Sigmoid colon (tissue), 7 donors: Measurements from ENCODE around the gene SPON2. TPM values are rescaled to one million over a fixed set of nuclear protein-coding genes. Genes with fewer than 3 reads are reported as not detected.

Source experiments
- DNase-seq: peaks from one replicate; pipeline ENCODE4 v3.0.0-alpha.2; 2019
- H3K27ac ChIP-seq, 4 donors: fragments of 200-600 bp; sonication (generic); one replicate each; pipeline ENCODE4 v1.5.1; 2016 to 2019; ENCODE audit warnings: mild to moderate bottlenecking in 1 of 4
- H3K27me3 ChIP-seq, 3 donors: fragments of 200-600 bp; sonication (generic); one replicate each; pipeline ENCODE4 v1.5.1; 2019; ENCODE audit warnings: mild to moderate bottlenecking in 1 of 3
- H3K36me3 ChIP-seq, 4 donors: fragments of 200-600 bp; sonication (generic); one replicate each; pipeline ENCODE4 v1.5.1; 2016 to 2019
- H3K4me1 ChIP-seq, 4 donors: fragments of 200-600 bp; sonication (generic); one replicate each; pipeline ENCODE4 v1.5.1; 2017 to 2019
- H3K4me3 ChIP-seq, 4 donors: fragments of 200-600 bp; sonication (generic); one replicate each; pipeline ENCODE4 v1.5.1; 2017 to 2019; ENCODE audit warnings: mild to moderate bottlenecking in 2 of 4, moderate library complexity in 1 of 4
- H3K9me3 ChIP-seq, 4 donors: fragments of 200-600 bp in 3 of 4; sonication (generic) in 3 of 4; one replicate each; pipeline versions ENCODE4 v1.5.1 to v1.6.1; 2013 to 2019
- CTCF ChIP-seq, 4 experiments: fragments of 450-650 bp in 3 of 4; fragments of 200-600 bp in 1 of 4; IDR thresholded peaks; one replicate each; pipeline ENCODE4 v1.5.1; 2016 to 2019; ENCODE audit warnings: antibody characterized with exemption in 4 of 4, mild to moderate bottlenecking in 3 of 4, moderate library complexity in 2 of 4
- EP300 ChIP-seq, 4 donors: sonication (generic); formaldehyde crosslinking; IDR thresholded peaks; one replicate each; pipeline ENCODE4 v1.6.1; 2017; ENCODE audit warnings: antibody characterized with exemption in 4 of 4
- POLR2A ChIP-seq, 2 donors: fragments of 450-650 bp; IDR thresholded peaks; one replicate each; pipeline ENCODE4 v1.6.1; 2016; ENCODE audit warnings: antibody characterized with exemption in 2 of 2, mild to moderate bottlenecking in 2 of 2, moderate library complexity in 2 of 2
- POLR2AphosphoS5 ChIP-seq, 4 donors: sonication (generic); formaldehyde crosslinking; IDR thresholded peaks; one replicate each; pipeline ENCODE4 v1.6.1; 2017; ENCODE audit warnings: antibody characterized with exemption in 4 of 4
- WGBS, 2 donors: extraction: QIAGEN DNeasy Blood & Tissue Kit; methylation state at CpG; one replicate each; pipeline ENCODE4 v1.1.7; 2013; 5-methylcytosine and 5-hydroxymethylcytosine counted together
- intact Hi-C: fragments of 100-400 bp; cut with DNase I; formaldehyde crosslinking; loops from one replicate; pipeline ENCODE4 v1.15.1; 2023
- polyA plus RNA-seq, 3 donors: library from polyadenylated mRNA; stranded (reverse); fragments of 200-250 nt; gene quantifications; one replicate each; pipeline ENCODE4 v1.2.3, GENCODE V29; 2013
- total RNA-seq, 4 donors: library from RNA; depleted of rRNA; stranded (reverse); fragments of >200 nt; gene quantifications; one replicate each; pipeline ENCODE4 v1.1.0, GENCODE V29; 2016
- donor health status: healthy with polysubstance abuse.
- donor health status: Bipolar disorder and iron deficiency.
- donor health status: healthy.

Gene SPON2
- total and polyA plus RNA-seq, 7 donors, result 8.6 to 165 (median 33.6) TPM

GRCh38 chr4:1176398-1177273 is 4.3 kb upstream of the SPON2 start:
- H3K4me1 ChIP-seq, result peaks cover 0 to 36% (median 22%) of the 10 kb centered on the region in 4 donors
- intact Hi-C loops, result no loop called here
- H3K4me3 ChIP-seq, result no peak overlapping the region
- H3K27me3 ChIP-seq, result peaks cover 10 to 13% (median 11%) of the 10 kb centered on the region in 3 donors
- 23 to 50% methylated on average over 1 of the region's 1 CpG for WGBS, 2 donors
- no peaks in the 10 kb centered on the region for H3K36me3 ChIP-seq
- TF ChIP-seq CTCF (IDR thresholded peaks at IDR 0.05) (peak in 1 of 4 experiments; percentile 6), POLR2AphosphoS5 (IDR thresholded peaks at IDR 0.05) (no peak)
- DNase-seq, result no peak
- peak overlapping the region in 2 of 4 donors; percentile 50 to 61 for H3K27ac ChIP-seq
- no peaks in the 10 kb centered on the region for H3K9me3 ChIP-seq

GRCh38 chr4:1175635-1176229 is 3.3 kb upstream of the SPON2 start:
- peak; percentile 53 for DNase-seq
- H3K4me3 ChIP-seq, result no peak overlapping the region
- H3K9me3 ChIP-seq, result no peaks in the 10 kb centered on the region
- H3K27ac ChIP-seq, result peak overlapping the region; percentile 18 to 39 (median 29)
- 91 to 96% methylated on average over 7 of the region's 7 CpGs for WGBS, 2 donors
- H3K27me3 ChIP-seq, result peaks cover 19 to 22% (median 19%) of the 10 kb centered on the region in 3 donors
- no peaks in the 10 kb centered on the region for H3K36me3 ChIP-seq
- intact Hi-C loops, result no loop called here
- H3K4me1 ChIP-seq, result peaks cover 2 to 45% (median 31%) of the 10 kb centered on the region in 4 donors
- no peak for TF ChIP-seq POLR2AphosphoS5 (IDR thresholded peaks at IDR 0.05)
- TF ChIP-seq EP300 (IDR thresholded peaks at IDR 0.05), result no peak
- no peak for TF ChIP-seq CTCF (IDR thresholded peaks at IDR 0.05)
- no peak for TF ChIP-seq POLR2A (IDR thresholded peaks at IDR 0.05)

GRCh38 chr4:1174941-1175634 is 2.7 kb upstream of the SPON2 start:
- intact Hi-C loops, result no loop called here
- Histone ChIP-seq H3K27me3 (peaks cover 23 to 29% (median 26%) of the 10 kb centered on the region in 3 donors), H3K27ac (peak overlapping the region; percentile 18 to 39 (median 29)), H3K36me3 (no peaks in the 10 kb centered on the region), H3K4me3 (no peak overlapping the region), H3K9me3 (no peaks in the 10 kb centered on the region), H3K4me1 (peaks cover 2 to 52% (median 34%) of the 10 kb centered on the region in 4 donors)
- 92 to 94% methylated on average over 20 of the region's 20 CpGs for WGBS, 2 donors
- DNase-seq, result peak; percentile 64
- TF ChIP-seq CTCF (IDR thresholded peaks at IDR 0.05), result no peak
- no peak for TF ChIP-seq POLR2AphosphoS5 (IDR thresholded peaks at IDR 0.05)
- no peak for TF ChIP-seq EP300 (IDR thresholded peaks at IDR 0.05)
- no peak for TF ChIP-seq POLR2A (IDR thresholded peaks at IDR 0.05)

GRCh38 chr4:1172971-1173757 is 781 bp upstream of the SPON2 start:
- TF ChIP-seq POLR2AphosphoS5 (IDR thresholded peaks at IDR 0.05), result peak in 3 of 4 donors; percentile 9 to 40 (median 35)
- no peak for TF ChIP-seq CTCF (IDR thresholded peaks at IDR 0.05)
- Histone ChIP-seq H3K36me3 (no peaks in the 10 kb centered on the region), H3K9me3 (no peaks in the 10 kb centered on the region), H3K4me1 (peaks cover 2 to 63% (median 38%) of the 10 kb centered on the region in 4 donors), H3K4me3 (peak overlapping the region in 3 of 4 donors; percentile 7 to 53 (median 32)), H3K27me3 (peaks cover 23 to 33% (median 28%) of the 10 kb centered on the region in 3 donors), H3K27ac (peak overlapping the region; percentile 66 to 79 (median 72))
- WGBS, 2 donors, result 38 to 59% methylated on average over 20 of the region's 20 CpGs
- intact Hi-C loops, result no loop called here
- DNase-seq, result peak; percentile 90
